Kidney glomerular epithelial cell (primary cell): ENCODE results near the gene ZNF365.
"Not testable (repeated sequence)": the region's sequence is repeated elsewhere in the genome, so short reads cannot be mapped to it uniquely, and the experiment has no call there.

ENCODE experiments used
- DNase-seq: peaks from one replicate; lab custom pipeline; 2025; lab: John Stamatoyannopoulos, UW

ZNF365 gene

GRCh38 chr10:62373995-62374861 lies at the start of gene ZNF365:
ZNF365 (plus strand) TSS chr10:62374369; CDS start chr10:62376194, 1,825 bp downstream.
- DNase-seq, result peak; percentile 24

- DNase-seq, result no peak
Measured at GRCh38 chr10:62326176-62326575, 48.0 kb upstream of the ZNF365 start.

DNA sequence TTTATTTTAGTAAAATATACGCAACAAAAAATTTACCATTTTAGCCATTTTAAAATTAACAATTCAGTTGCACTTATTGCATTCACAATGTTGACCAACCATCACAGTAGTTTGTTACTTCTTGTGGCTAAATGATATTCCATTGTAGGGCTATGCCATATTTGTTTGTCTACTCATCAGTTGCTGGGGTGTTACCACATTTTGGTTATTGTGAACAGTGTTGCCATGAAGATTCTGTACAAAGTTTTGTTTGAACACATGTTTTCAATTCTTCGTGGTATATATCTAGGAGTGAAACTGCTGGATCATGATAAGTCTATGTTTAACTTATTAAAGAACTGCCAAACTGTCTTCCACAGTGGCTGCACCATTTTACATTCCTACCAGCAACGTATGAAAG lies 46.3 kb upstream of the ZNF365 start:
- DNase-seq, result no peak

DNA sequence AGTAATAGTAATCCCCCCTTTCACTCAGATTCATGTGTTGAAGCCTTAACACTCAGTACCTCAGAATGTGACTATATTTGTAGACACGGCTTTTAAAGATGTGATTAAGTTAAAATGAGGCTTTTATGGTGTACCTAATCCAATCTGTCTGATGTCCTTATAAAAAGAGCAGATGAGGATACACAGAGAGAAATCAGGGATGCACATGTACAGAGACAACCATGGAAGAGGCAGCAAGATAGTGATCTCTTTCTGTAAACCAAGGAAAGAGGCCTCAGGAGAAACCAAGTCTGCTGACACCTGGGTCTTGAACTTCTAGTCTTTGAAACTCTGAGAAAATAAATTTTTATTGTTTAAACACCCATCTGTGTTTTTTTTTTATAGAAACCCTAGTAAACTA lies 44.0 kb upstream of the ZNF365 start:
- no peak for DNase-seq

- DNase-seq, result no peak
Measured at GRCh38 chr10:62332406-62332805, 41.8 kb upstream of the ZNF365 start.

DNA sequence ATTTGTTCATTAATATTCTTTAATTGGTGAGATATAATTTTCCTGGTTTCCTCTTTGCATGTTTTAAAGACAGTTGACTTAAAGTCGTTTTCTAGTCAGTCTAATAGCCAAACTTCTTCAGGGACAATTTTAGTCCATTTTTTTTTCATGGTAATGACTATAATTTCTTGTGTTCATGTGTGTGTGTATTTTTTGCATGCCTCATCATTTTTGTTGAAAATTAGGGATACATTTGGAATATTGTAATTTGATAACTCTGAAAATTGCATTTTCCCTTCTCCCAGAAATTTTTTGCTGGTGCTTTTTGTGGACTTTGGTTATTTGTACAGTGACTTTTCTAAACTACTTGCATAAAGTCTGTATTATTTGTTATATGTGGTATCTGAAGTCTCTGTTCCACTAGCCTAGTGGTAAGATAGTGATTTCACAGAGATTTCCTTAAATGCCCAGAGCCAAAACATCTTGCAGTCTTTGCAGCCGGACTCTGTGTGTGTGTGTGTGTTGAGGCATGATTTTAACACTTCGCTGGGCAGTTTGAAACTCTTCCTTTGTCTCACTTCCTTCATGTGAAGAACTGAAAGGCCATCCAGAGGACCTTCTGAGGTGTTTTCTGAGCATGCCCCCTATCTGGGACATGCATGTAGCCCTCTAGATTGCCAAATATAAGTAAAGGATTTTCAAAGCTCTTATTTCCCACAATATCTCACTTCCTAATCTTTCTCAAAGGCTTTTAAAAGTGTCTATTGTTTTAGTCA lies 40.9 kb upstream of the ZNF365 start:
- no peak for DNase-seq

GRCh38 chr10:62333988-62334682 lies 40.0 kb upstream of the ZNF365 start:
- DNase-seq, result no peak

DNA sequence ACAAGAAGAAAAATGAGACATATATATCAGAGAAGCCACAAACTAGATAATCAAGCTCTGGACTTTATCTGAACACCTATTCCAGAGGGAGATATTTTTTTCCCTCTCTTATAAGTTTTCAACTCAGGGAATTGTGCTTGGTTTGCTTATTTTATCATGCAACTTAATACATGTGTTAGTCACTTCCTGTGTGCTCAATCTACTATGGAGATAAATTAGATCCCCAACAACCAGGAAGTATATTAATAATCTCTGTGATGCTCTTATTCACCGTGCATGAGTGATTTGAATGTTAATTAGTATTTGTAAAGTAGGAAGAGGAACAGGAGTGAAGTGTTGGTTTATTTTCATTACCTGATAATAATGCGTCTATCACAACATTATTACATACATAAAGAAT lies 38.8 kb upstream of the ZNF365 start:
- DNase-seq, result peak; percentile 2

- no peak for DNase-seq
Measured at GRCh38 chr10:62336404-62336803, 37.8 kb upstream of the ZNF365 start.

- no peak for DNase-seq
Measured at GRCh38 chr10:62341419-62341818, 32.8 kb upstream of the ZNF365 start.

GRCh38 chr10:62343000-62343399 lies 31.2 kb upstream of the ZNF365 start:
- no peak for DNase-seq

DNA sequence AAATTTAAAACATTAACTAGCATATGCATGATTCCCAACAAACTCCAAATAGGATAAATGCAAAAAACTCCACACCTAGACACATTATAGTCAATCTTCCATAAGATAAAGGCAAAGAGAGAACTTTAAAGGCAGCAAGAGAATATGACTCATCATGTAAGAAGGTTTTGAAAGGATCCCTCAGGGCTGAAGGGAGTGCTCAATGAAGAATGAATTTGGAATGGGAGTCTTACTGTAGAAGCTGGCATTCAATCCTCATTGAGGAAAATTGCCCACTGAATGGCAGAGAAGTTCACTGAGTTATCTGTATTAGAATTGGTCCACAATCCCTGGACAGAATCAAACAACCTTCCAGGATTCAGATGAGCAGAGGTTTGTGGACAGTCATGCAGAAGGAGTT lies 26.1 kb upstream of the ZNF365 start:
- no peak for DNase-seq

- DNase-seq, result peak; percentile 25
Measured at GRCh38 chr10:62352356-62352970, 21.7 kb upstream of the ZNF365 start.

GRCh38 chr10:62354916-62355315 lies 19.3 kb upstream of the ZNF365 start:
- DNase-seq, result no peak

GRCh38 chr10:62356447-62356846 lies 17.7 kb upstream of the ZNF365 start:
- DNase-seq, result no peak

GRCh38 chr10:62358151-62358550 lies 16.0 kb upstream of the ZNF365 start:
- DNase-seq, result not testable (repeated sequence)

DNA sequence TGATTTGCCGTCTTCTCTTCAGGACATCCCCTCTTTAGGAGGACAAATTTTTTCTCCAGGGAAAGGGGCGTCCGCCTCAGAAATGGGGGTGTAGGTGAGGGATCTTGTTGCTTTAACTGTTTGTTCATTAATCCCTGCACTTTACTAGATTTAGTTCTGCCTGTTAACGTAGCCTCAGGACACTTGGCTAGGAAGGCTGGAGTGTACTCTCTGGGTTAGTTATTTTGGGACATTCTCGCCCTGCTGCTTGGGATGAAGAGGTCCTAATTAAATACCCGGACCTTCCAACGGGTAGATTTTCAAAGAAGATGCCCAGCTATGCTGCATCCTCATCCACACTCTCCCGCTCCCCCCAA lies 552 bp upstream of the ZNF365 start:
- DNase-seq, result no peak

- DNase-seq, result peak; percentile 27
Measured at GRCh38 chr10:62374862-62375710, 917 bp downstream of the ZNF365 start.

GRCh38 chr10:62376071-62377025 lies 2.2 kb downstream of the ZNF365 start:
- no peak for DNase-seq

DNA sequence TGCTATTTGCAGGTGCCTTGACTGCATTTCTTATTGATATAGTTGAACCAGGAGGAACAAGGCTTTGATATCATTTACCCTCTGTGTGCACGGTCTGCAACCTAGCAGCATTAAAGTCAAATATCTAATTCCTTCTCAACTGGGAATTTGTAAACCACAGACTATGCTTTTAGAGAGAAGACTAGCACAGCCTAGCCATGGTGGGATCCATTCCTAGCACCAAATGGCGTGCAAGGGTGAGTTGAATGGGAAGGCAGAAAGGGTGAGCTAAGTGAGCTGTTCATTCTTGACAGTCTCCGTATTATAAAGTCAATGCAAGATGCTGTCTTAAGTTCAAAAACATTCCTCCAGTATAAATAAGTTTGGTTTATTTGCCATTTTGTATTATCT lies 2.9 kb downstream of the ZNF365 start:
- no peak for DNase-seq
